Activated gamma-delta T cell (primary cell): ENCODE data around the gene CRAT.
"Not testable (repeated sequence)": the region's sequence is repeated elsewhere in the genome, so short reads cannot be mapped to it uniquely, and the experiment has no call there.

Source experiments
- DNase-seq: peaks from one replicate; lab custom pipeline; 2025; lab: John Stamatoyannopoulos, UW

Gene CRAT

GRCh38 chr9:129138476-129139232, 28.1 kb upstream of the CRAT start:
- no peak for DNase-seq

- no peak for DNase-seq
Measured at GRCh38 chr9:129138144-129138462, 27.5 kb upstream of the CRAT start.

- no peak for DNase-seq
Measured at GRCh38 chr9:129137292-129138143, 26.9 kb upstream of the CRAT start.

- DNase-seq = no peak
Measured at GRCh38 chr9:129136446-129137035, 25.9 kb upstream of the CRAT start.

- no peak for DNase-seq
Measured at GRCh38 chr9:129135476-129135875, 24.9 kb upstream of the CRAT start.

GRCh38 chr9:129133082-129133481, 22.5 kb upstream of the CRAT start:
- no peak for DNase-seq

- peak; percentile 44 for DNase-seq
Measured at GRCh38 chr9:129131300-129132145, 20.9 kb upstream of the CRAT start.

GRCh38 chr9:129130791-129131190, 20.2 kb upstream of the CRAT start:
- no peak for DNase-seq

- DNase-seq = not testable (repeated sequence)
Measured at GRCh38 chr9:129130271-129130670, 19.7 kb upstream of the CRAT start.

- DNase-seq = no peak
Measured at GRCh38 chr9:129128689-129129088, 18.1 kb upstream of the CRAT start.

GRCh38 chr9:129126749-129127618, 16.4 kb upstream of the CRAT start:
- no peak for DNase-seq

- no peak for DNase-seq
Measured at GRCh38 chr9:129125478-129125877, 14.9 kb upstream of the CRAT start.

GRCh38 chr9:129124506-129125069, 14.0 kb upstream of the CRAT start:
- DNase-seq = no peak

GRCh38 chr9:129122976-129123375, 12.4 kb upstream of the CRAT start:
- not testable (repeated sequence) for DNase-seq

GRCh38 chr9:129122133-129122532, 11.5 kb upstream of the CRAT start:
- no peak for DNase-seq

GRCh38 chr9:129121483-129121882, 10.9 kb upstream of the CRAT start:
- DNase-seq = no peak

GRCh38 chr9:129118799-129119198, 8.2 kb upstream of the CRAT start:
- DNase-seq = no peak

- no peak for DNase-seq
Measured at GRCh38 chr9:129113645-129114304, 3.2 kb upstream of the CRAT start.

- DNase-seq = not testable (repeated sequence)
Measured at GRCh38 chr9:129112526-129112925, 1.9 kb upstream of the CRAT start.

GRCh38 chr9:129111528-129112151, 1.0 kb upstream of the CRAT start:
- no peak for DNase-seq
